Fibroblast of skin of right quadriceps (primary cell): ENCODE measurements around the gene CASP6.
A peak's percentile ranks its signal among the peaks of the same experiment; 100 is the strongest.

Experiments used
- DNase-seq: peaks from one replicate; pipeline ENCODE4 v3.0.0-alpha.2; 2013

CASP6 gene

DNA sequence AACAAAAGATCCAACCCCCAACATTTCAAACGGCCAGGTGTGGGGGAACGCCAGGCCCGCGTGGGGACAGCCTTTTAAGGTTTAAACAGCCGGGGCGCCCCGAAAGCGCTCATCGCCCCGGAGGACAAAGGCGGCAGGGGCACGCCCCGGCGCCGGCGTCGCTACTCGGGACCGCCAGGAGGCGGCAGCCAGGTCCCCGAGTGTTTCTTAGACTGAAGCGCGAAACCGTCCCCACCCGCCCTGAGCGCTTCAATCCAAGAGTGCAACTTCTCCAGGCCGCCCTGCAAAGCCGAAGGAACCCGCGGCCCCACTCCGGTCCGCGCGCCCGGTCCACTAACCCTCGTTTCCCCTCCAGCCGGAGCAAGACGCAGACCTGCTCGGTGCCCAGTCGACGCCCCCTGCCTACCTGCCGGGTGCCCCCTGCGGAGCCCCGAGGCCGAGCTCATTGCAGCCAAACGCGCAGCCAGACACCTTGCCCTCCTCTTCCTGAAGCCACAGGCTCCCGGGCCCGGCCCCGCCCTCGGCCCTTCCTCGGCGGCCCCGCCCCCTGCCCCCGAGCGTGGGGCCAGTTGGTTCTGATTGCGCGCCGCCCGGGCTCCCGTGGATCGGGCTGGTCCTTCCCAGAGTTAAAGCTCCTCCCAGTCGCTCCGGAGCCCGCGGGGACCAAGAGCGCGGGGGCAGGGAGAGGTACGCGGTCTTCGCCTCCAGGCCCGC lies at the start of gene CASP6:
CASP6 (minus strand) TSS at position 496 of the 714 bp plus-strand sequence; CDS start at position 446, 50 bp downstream.
- DNase-seq = peak; percentile 69

DNA sequence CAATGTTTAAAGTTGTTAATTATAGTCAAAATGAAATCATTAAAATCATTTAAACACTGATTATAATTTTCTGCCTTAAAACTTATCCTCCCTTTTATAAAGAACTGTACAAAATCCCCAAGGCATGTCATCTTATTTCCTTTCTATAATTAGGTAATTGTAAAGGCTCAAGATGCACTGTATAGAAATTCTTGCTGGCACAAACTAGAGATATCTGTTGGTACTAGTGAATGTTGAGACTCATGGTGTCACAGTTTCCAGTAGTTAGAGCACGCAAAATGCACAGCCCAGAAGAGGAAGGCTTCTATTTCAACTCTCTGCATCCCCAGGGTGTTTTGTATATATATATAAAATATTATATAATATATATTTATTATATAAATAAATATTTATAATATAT lies 49.3 kb upstream of the CASP6 start:
- no peak for DNase-seq

GRCh38 chr4:109751852-109752251 lies 48.6 kb upstream of the CASP6 start:
- no peak for DNase-seq

DNA sequence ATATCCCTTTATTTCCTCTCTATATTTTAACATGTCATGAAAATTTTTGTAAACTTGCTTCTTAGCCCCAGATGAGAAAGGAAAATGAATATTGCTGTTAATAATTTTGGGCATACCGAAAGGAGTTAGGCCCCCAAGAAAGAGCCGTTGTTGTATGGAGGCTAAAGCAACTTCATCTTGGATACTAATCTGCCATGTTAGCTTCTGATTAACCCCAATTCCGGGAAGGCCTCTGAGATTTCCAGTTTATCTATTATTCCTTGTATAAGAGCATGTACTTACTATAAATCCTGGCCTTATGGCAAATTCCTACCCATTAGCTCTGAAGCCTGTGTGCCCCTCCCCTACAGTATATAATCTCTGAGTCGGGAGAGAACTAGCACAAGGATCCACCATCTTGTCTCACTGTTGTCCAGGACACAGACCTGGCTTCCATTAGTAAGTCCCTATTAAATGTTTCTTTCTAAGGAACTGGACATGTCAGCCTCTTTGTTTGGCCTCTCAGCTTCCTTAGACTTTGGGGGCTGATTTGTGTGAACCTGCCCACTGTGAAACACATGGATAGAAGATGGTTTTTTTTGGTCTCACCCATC lies 47.5 kb upstream of the CASP6 start:
- no peak for DNase-seq

DNA sequence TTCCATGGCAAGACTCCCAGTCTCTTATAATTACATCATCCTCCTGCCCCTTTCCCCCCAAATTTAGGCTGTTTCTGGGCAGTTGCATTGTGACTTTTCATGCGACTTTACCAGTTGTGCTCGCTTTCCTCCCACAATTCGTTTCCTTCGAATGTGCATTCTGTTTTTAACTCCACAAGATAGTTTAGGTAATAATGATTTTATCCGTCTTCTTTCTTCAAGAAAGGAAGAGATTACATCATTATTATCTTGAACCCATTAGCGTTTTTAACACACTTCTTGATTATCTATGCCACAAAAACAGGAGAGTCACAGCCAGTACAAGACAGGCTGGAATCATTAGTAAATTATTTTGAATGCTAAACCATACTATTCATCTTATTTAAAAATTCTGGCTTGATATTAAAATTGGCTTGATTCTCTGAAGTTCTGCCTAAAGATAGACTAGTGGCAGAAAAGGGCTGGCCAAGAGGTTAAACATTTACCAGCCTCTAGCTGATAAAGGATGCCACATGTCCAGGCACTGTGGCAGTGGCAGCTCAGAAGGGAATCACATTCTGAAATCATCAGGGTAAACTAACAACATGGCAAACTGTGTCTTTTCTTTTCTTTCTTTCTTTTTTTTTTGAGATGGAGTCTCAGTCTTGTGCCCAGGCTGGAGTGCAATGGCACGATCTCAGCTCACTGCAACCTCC lies 46.3 kb upstream of the CASP6 start:
- no peak for DNase-seq

DNA sequence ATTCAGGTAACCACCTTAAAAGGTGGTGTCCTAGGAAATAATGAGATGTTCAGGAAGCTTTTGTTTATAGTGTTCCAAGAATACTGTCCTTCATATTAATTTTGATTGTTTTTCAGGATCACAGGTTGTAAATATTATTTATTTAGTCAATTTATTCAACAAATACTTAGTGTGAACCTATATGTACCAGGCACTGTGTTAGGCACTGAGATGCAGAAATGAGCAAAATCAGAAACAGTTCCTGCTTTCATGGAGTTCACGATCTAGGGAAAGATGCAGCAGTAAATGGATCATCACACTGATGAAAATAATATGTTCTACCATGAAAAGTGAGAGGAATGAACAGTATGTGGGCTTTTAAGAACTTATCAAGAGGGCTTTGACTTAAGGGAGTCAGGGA lies 44.9 kb upstream of the CASP6 start:
- no peak for DNase-seq

GRCh38 chr4:109746728-109747127 lies 43.5 kb upstream of the CASP6 start:
- DNase-seq = no peak

GRCh38 chr4:109745830-109746229 lies 42.6 kb upstream of the CASP6 start:
- no peak for DNase-seq

- no peak for DNase-seq
Measured at GRCh38 chr4:109739547-109739946, 36.3 kb upstream of the CASP6 start.

GRCh38 chr4:109738104-109738872 lies 35.0 kb upstream of the CASP6 start:
- DNase-seq = no peak

- DNase-seq = no peak
Measured at GRCh38 chr4:109735566-109736365, 32.5 kb upstream of the CASP6 start.

GRCh38 chr4:109733728-109734127 lies 30.5 kb upstream of the CASP6 start:
- DNase-seq = no peak

DNA sequence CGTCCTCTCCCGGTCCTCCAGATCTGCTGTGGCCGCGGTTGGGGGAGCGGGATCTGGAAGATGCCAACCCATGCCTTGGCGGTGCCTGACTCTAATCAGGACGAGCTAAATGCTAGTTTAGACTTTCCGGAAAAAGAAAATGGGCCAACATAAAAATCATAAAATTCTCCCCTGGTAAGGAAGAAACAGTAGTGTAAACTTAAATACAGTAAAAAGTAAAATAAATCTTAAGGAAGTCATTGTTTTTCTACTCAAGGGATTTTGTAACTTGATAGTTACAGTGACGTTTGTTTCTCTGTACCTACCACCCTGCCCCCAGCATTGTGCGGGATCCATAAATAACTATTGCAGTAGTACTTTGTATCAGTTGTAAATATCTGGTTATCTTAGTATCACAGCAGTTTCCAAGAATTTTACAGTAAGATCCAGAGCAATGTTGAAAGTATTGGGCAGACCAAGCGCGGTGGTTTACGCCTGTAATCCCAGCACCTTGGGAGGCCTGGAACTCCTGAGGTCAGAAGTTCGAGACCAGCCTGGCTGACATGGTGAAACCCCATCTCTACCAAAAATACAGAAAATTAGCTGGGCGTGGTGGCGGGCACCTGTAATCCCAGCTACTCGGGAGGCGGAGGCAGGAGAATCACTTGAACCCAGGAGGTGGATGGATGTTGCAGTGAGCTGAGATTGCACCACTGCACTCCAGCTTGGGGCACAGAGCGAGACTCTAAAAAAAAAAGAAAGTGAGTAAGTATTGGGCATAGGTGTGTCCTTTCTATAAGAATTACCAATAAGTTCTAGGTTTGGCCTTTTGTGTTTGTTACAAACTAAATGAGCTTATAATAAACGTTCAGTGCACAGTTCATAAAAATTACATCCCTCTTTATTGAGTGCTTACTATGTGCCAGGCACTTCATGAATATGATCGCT lies 27.6 kb upstream of the CASP6 start:
- peak; percentile 20 for DNase-seq

GRCh38 chr4:109729718-109730618 lies 26.7 kb upstream of the CASP6 start, which contains the start of gene PLA2G12A:
PLA2G12A (minus strand) TSS chr4:109730070; CDS start chr4:109729809, 261 bp downstream.
- peak; percentile 58 for DNase-seq

GRCh38 chr4:109729117-109729717 lies 26.0 kb upstream of the CASP6 start:
- DNase-seq = no peak

GRCh38 chr4:109728385-109728784 lies 25.1 kb upstream of the CASP6 start:
- no peak for DNase-seq

GRCh38 chr4:109723110-109723509 lies 19.9 kb upstream of the CASP6 start:
- no peak for DNase-seq

DNA sequence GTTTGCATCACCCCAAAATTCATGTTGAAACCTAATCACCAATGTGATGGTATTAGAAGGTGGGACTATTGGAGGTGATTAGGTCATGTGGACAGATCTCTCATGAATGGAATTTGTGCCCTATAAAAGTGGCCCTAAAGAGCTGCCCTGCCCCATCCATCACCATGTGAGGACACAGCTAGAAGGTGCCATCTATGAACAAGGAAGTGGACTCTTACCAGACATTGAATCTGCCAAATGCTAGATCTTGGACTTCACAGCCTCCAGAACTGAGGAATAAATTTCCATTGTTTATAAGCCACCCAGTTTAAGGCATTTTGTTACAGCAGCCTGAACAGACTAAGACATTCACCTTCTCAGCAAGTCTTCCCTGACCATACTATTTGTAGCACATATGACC lies 19.1 kb upstream of the CASP6 start:
- no peak for DNase-seq

DNA sequence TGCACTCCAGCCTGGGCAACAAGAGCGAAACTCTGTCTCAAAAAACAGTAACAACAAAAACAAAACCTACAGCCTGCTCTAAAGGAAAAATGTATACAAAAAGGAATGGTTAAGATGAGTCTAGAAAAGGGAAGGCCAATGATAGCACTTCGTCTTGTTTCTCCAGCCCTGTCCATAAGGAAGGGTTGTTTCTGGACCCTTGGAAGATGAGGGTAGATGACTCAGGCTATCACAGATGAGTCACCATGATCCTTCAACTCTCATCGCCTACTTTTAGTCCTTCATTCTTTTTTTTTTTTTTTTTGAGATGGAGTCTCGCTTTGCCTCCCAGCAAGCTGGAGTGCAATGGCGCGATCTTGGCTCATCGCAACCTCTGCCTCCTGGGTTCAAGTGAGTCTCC lies 17.8 kb upstream of the CASP6 start:
- DNase-seq = peak; percentile 37

- DNase-seq = no peak
Measured at GRCh38 chr4:109719604-109720003, 16.4 kb upstream of the CASP6 start.
